Brain microvascular endothelial cell (primary cell): ENCODE measurements around the gene EEF1G.
A peak's percentile ranks its signal among the peaks of the same experiment; 100 is the strongest.

ENCODE experiments used
- DNase-seq: peaks from one replicate; pipeline ENCODE4 v3.0.0-alpha.2; 2020
- H3K27ac ChIP-seq: fragments of 250-450 bp; sonication (Bioruptor Pico); 2 replicates; pipeline ENCODE4 v1.5.1; 2020; ENCODE audit warnings: mild to moderate bottlenecking, moderate library complexity
- H3K27me3 ChIP-seq: fragments of 250-450 bp; sonication (Bioruptor Pico); replicated peaks from 2 replicates; pipeline ENCODE4 v1.5.1; 2020; ENCODE audit warnings: mild to moderate bottlenecking
- H3K36me3 ChIP-seq: fragments of 250-450 bp; sonication (Bioruptor Pico); replicated peaks from 2 replicates; pipeline ENCODE4 v1.5.1; 2020; ENCODE audit warnings: mild to moderate bottlenecking
- H3K4me3 ChIP-seq: 2 replicates; pipeline ENCODE4 v1.5.1; 2011; ENCODE audit warnings: low read depth, mild to moderate bottlenecking, control low read depth, low read length, moderate library complexity
- in situ Hi-C: cut with HindIII; loops from 2 replicates; pipeline ENCODE4 v1.10.0; 2017; ENCODE audit warnings: low sequenced_read_pairs, low pct_ligation_motif_present
- TF ChIP-seq, protein P1 (sequence below): IDR thresholded peaks from 2 replicates; pipeline ENCODE4 v1.5.1; 2011; ENCODE audit warnings: low read depth, mild to moderate bottlenecking, moderate library complexity, low read length, control low read depth, inconsistent platforms; ENCODE audit errors: missing control alignments

The EEF1G gene

DNA sequence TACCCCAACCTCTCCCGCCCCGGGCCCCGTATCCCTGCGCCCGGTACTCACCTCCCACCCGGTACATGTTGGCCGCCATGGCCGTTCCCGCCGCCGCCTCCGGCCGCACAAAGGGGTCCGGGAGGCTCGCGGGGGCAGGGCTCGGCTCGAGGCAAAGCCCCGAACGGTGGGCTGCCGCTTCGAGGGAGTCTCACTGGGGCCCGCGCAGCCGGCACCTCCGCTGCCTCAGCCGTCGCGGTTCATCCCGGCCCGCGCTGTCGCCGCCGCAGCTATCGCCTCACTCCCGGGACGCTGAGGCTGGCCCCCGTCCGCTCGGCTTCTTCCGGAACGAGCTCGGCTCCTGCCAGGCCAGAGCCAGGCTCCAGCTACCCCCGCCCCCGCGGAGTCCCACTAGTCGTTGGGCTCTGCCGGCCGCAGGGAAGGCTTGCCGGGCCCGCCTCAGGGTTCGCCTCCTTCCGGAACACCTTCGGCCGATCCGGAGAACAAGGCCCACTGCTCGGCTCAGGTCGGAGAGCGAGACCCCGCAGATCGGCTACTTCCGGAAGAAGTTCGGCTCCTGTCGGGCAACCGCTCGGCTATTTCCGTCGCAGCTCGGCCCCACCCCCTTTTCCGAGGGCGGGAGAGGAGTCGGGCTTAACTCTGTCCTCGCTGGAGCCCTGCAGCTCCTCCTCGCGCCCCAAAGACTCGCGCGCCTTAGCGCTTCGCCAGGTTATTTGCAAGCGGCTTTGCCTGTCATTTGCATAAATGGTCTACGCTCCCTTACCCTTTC lies 27.9 kb upstream of the EEF1G start, which contains the start of gene MTA2:
Gene MTA2, minus strand, starts transcription at position 494 of the 769 bp plus-strand sequence. Its CDS starts 415 bp downstream, at position 79.
- peak; percentile 97 for DNase-seq
- Histone ChIP-seq H3K36me3 (peaks cover 24% of the 10 kb centered on the region), H3K27me3 (no peaks in the 10 kb centered on the region), H3K27ac (peak within 1 kb of the TSS; percentile 71), H3K4me3 (peak within 1 kb of the TSS; percentile 93)
- TF ChIP-seq, protein P1, sequence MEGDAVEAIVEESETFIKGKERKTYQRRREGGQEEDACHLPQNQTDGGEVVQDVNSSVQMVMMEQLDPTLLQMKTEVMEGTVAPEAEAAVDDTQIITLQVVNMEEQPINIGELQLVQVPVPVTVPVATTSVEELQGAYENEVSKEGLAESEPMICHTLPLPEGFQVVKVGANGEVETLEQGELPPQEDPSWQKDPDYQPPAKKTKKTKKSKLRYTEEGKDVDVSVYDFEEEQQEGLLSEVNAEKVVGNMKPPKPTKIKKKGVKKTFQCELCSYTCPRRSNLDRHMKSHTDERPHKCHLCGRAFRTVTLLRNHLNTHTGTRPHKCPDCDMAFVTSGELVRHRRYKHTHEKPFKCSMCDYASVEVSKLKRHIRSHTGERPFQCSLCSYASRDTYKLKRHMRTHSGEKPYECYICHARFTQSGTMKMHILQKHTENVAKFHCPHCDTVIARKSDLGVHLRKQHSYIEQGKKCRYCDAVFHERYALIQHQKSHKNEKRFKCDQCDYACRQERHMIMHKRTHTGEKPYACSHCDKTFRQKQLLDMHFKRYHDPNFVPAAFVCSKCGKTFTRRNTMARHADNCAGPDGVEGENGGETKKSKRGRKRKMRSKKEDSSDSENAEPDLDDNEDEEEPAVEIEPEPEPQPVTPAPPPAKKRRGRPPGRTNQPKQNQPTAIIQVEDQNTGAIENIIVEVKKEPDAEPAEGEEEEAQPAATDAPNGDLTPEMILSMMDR = no peak
- in situ Hi-C loops = no loop called here

DNA sequence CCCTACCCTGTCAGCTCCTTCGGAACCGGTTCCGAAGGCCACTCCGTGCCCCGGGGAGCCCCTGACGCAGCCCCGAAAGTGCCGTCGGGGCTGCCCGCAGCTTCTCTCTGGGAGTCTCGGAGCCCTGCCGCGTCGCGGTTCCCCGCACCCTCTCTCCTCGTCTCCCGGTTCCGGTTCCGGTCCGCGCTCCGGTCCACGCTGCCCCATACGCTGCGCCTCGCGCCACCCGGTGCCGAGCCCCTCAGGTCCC lies 27.4 kb upstream of the EEF1G start:
- TF ChIP-seq, protein P1 = no peak
- DNase-seq = no peak
- peak overlapping the region; percentile 71 for H3K27ac ChIP-seq
- H3K4me3 ChIP-seq = peak overlapping the region; percentile 93
- in situ Hi-C loops = no loop called here
- H3K27me3 ChIP-seq = no peaks in the 10 kb centered on the region
- peaks cover 27% of the 10 kb centered on the region for H3K36me3 ChIP-seq

DNA sequence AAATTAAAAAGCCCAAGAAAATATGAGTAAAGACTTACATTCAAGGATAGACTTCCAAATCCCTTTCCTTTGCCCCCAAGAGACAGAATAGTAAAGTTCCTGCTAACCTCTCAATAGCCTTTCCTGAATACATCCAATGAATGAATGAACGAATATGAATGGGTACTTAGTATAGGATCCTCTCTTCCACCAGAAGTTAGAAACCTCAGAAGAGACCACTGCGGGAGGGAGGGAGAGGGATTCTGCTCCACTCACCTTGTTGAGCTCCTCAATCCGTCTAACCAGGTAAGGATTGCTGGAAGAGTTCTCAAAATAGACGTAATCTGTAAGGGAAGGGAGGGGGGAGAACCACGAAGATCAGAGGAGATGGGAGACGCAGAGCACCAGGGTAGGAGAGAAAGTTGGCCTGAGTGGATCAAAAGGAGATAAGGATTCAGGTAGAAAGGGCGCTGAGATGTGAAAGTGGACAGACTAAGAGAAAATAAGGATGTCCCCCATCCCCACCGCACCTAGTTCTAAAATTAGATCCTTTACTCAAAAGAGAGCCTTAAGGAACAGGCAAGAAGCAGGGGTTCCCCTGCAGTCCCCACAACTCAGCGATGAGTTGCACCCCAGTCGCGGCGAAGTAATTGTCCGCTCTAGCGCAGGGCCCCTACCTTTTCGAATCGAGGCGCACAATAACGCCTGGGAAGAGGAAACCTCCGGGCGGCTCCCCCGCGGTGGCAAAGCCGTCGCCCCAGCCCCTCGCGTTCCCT lies 26.9 kb upstream of the EEF1G start:
- H3K27me3 ChIP-seq = no peaks in the 10 kb centered on the region
- in situ Hi-C loops = no loop called here
- peak overlapping the region; percentile 93 for H3K4me3 ChIP-seq
- peaks cover 32% of the 10 kb centered on the region for H3K36me3 ChIP-seq
- TF ChIP-seq, protein P1 = no peak
- no peak for DNase-seq
- peak overlapping the region; percentile 71 for H3K27ac ChIP-seq

DNA sequence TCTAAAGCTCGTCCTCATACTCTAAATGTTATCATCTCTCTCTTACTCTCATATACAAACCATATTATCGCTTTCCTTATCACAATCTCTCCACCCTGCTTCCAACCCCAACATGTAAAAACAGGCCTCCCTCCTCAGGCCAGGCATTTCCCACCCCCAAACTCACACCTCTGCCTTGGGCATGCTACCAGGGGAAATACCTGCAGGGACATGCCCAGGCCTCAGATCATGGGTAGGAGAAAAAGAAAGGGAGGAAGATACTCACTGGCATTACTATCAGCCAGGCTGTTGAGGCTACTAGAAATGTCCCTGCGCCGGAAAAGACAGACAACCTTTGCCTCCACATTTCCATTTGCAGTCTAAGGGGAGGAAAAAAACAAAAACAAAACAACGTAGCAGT lies 26.2 kb upstream of the EEF1G start:
- Histone ChIP-seq H3K36me3 (peaks cover 39% of the 10 kb centered on the region), H3K4me3 (peak overlapping the region; percentile 93), H3K27me3 (no peaks in the 10 kb centered on the region), H3K27ac (no peak overlapping the region)
- in situ Hi-C loops = no loop called here
- no peak for DNase-seq
- TF ChIP-seq, protein P1 = no peak

DNA sequence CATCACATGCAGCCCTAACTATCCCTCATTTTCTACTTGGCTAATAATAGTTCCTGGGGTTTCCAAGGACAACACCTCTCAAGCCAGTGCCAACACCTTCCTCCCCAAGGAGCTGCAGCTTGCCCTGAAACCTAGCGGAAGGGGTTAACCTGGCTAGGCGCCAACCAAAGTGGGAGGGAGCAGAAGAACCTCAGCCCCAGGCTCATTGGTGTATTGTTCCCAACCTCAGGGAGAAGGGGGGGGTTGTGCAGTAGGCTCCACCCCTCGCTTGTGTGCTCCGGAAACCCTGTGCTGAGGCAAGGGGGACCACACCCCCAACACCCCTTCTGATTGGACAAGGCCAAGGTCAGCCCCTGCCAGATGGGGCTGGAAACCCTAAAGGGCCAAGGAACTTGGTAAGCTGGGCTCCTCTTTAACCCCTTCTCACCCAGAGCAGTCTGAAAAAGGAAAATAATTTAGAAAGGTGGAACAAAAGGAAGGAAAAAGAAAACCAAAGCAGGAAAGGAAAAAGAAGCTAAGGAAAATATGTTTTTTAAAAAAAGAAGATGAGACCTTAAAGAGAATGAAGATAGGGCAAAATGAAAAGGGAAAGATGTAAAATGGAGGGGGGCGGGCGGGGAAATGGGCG lies 25.5 kb upstream of the EEF1G start:
- Histone ChIP-seq H3K36me3 (peaks cover 46% of the 10 kb centered on the region), H3K4me3 (peak overlapping the region; percentile 93), H3K27ac (no peak overlapping the region), H3K27me3 (no peaks in the 10 kb centered on the region)
- in situ Hi-C loops = no loop called here
- TF ChIP-seq, protein P1 = no peak
- peak; percentile 99 for DNase-seq
